Measurements from ENCODE around the gene NAPG.
"Not testable (repeated sequence)": the region's sequence is repeated elsewhere in the genome, so short reads cannot be mapped to it uniquely, and the experiment has no call there.

- not testable (repeated sequence) for TF ChIP-seq CTCF (IDR thresholded peaks at IDR 0.05; ENCODE audit: low read depth, low read length); POLR2A (IDR thresholded peaks at IDR 0.05; ENCODE audit: extremely low read depth, insufficient read length); MAX (IDR thresholded peaks at IDR 0.05; ENCODE audit: low read depth, low read length)
Measured at GRCh38 chr18:10578573-10578899, 52.7 kb downstream of the NAPG start.
